GM23338 (cell line): ENCODE measurements around the gene DLGAP4. TPM values are rescaled to one million over a fixed set of nuclear protein-coding genes. Genes with fewer than 3 reads are reported as not detected.
A peak's percentile ranks its signal among the peaks of the same experiment; 100 is the strongest.

Source experiments
- ATAC-seq: fragments of 200-7000 bp; cut with Tn5 transposase; 3 replicates; pipeline ENCODE4 v1.9.1; 2020
- DNase-seq: peaks from one replicate; pipeline ENCODE4 v3.0.0-alpha.2; 2015; ENCODE audit warnings: low spot score
- H2AFZ ChIP-seq: fragments of 200-600 bp; sonication (generic); 2 replicates; pipeline ENCODE4 v1.8.0; 2016; ENCODE audit warnings: antibody characterized with exemption, mild to moderate bottlenecking, moderate library complexity
- H3F3A ChIP-seq: fragments of 200-600 bp; sonication (generic); replicated peaks from 2 replicates; pipeline ENCODE4 v1.8.0; 2017; ENCODE audit warnings: antibody characterized with exemption, mixed run types, low read depth
- H3K27ac ChIP-seq: fragments of 200-600 bp; sonication (generic); 2 replicates; pipeline ENCODE4 v1.6.1; 2016; ENCODE audit warnings: low read depth
- H3K27me3 ChIP-seq: fragments of 200-600 bp; sonication (generic); 2 replicates; pipeline ENCODE4 v1.8.0; 2016; ENCODE audit warnings: mild to moderate bottlenecking, mixed run types, moderate library complexity; ENCODE audit not compliant: insufficient read depth
- H3K36me3 ChIP-seq: fragments of 200-600 bp; sonication (generic); 2 replicates; pipeline ENCODE4 v1.8.0; 2016; ENCODE audit warnings: mild to moderate bottlenecking; ENCODE audit not compliant: insufficient read depth
- H3K4me1 ChIP-seq: fragments of 200-600 bp; sonication (generic); 2 replicates; pipeline ENCODE4 v1.8.0; 2016; ENCODE audit warnings: mild to moderate bottlenecking, moderate library complexity; ENCODE audit not compliant: insufficient read depth
- H3K4me2 ChIP-seq: fragments of 200-600 bp; sonication (generic); 2 replicates; pipeline ENCODE4 v1.7.1; 2017; ENCODE audit warnings: mixed run types
- H3K4me3 ChIP-seq: fragments of 200-600 bp; sonication (generic); 2 replicates; pipeline ENCODE4 v1.6.1; 2016; ENCODE audit warnings: mixed run types
- H3K79me2 ChIP-seq: fragments of 200-600 bp; sonication (generic); replicated peaks from 2 replicates; pipeline ENCODE4 v1.8.0; 2017; ENCODE audit warnings: mild to moderate bottlenecking; ENCODE audit not compliant: insufficient read depth
- H3K9me2 ChIP-seq: fragments of 200-600 bp; sonication (generic); 2 replicates; pipeline ENCODE4 v1.8.0; 2017; ENCODE audit not compliant: insufficient read depth
- H4K20me1 ChIP-seq: fragments of 200-600 bp; sonication (generic); replicated peaks from 2 replicates; pipeline ENCODE4 v1.8.0; 2017; ENCODE audit warnings: mild to moderate bottlenecking; ENCODE audit not compliant: insufficient read depth
- H3K27ac Mint-ChIP-seq: 2 replicates; pipeline ENCODE4 v1.8.0; 2020; ENCODE audit warnings: inconsistent platforms, mild to moderate bottlenecking, moderate library complexity, mixed read lengths
- H3K27me3 Mint-ChIP-seq: 3 replicates; pipeline ENCODE4 v1.8.0; 2022; ENCODE audit warnings: low read depth, mild to moderate bottlenecking, moderate library complexity, mixed read lengths, inconsistent platforms; ENCODE audit not compliant: insufficient read depth, poor library complexity
- H3K36me3 Mint-ChIP-seq: 3 replicates; pipeline ENCODE4 v1.8.0; 2021; ENCODE audit warnings: low read depth, mild to moderate bottlenecking, inconsistent platforms, moderate library complexity, mixed read lengths
- H3K4me1 Mint-ChIP-seq: 3 replicates; pipeline ENCODE4 v1.8.0; 2020; ENCODE audit warnings: mild to moderate bottlenecking, inconsistent platforms, mixed read lengths
- H3K4me3 Mint-ChIP-seq: 3 replicates; pipeline ENCODE4 v1.8.0; 2021; ENCODE audit warnings: moderate library complexity, mild to moderate bottlenecking, inconsistent platforms, mixed read lengths
- H3K9me3 Mint-ChIP-seq: 3 replicates; pipeline ENCODE4 v1.8.0; 2020; ENCODE audit warnings: moderate library complexity, mild to moderate bottlenecking, inconsistent platforms, mixed read lengths
- CREB1 ChIP-seq: fragments of 250-450 bp; sonication (Bioruptor Pico); IDR thresholded peaks from 2 replicates; pipeline ENCODE4 v1.5.0; 2020; ENCODE audit warnings: low read depth, mild to moderate bottlenecking, moderate library complexity
- CTCF ChIP-seq, 2 experiments: fragments of 200-600 bp in 1 of 2; sonication (generic) in 1 of 2; conservative IDR thresholded peaks; 2 replicates each; pipeline versions ENCODE4 v1.5.1 to v1.6.1; 2016 to 2017; ENCODE audit warnings: antibody characterized with exemption in 2 of 2, low read depth in 2 of 2, mild to moderate bottlenecking in 2 of 2, moderate library complexity in 1 of 2
- ETS1 ChIP-seq: IDR thresholded peaks from 2 replicates; pipeline ENCODE4 v1.6.1; 2016; ENCODE audit warnings: antibody characterized with exemption
- EZH2 ChIP-seq: fragments of 200-600 bp; sonication (generic); IDR thresholded peaks from one replicate; pipeline ENCODE4 v1.8.0; 2017; ENCODE audit warnings: antibody characterized with exemption, mild to moderate bottlenecking, low read depth; ENCODE audit not compliant: unreplicated experiment
- EZH2phosphoT487 ChIP-seq: fragments of 200-600 bp; sonication (generic); IDR thresholded peaks from one replicate; pipeline ENCODE4 v1.8.1; 2018; ENCODE audit warnings: antibody characterized with exemption; ENCODE audit not compliant: unreplicated experiment
- JUNB ChIP-seq: IDR thresholded peaks from one replicate; pipeline ENCODE4 v1.6.1; 2016; ENCODE audit warnings: antibody characterized with exemption; ENCODE audit not compliant: unreplicated experiment
- NANOG ChIP-seq: IDR thresholded peaks from 2 replicates; pipeline ENCODE4 v1.6.1; 2016; ENCODE audit warnings: antibody characterized with exemption, borderline replicate concordance
- POLR2AphosphoS5 ChIP-seq: IDR thresholded peaks from 2 replicates; pipeline ENCODE4 v1.6.1; 2016; ENCODE audit warnings: antibody characterized with exemption, low read depth
- STAT1 ChIP-seq: IDR thresholded peaks from one replicate; pipeline ENCODE4 v1.6.1; 2016; ENCODE audit warnings: antibody characterized with exemption; ENCODE audit not compliant: unreplicated experiment
- ZNF114 ChIP-seq: fragments of 250-450 bp; sonication (Bioruptor Pico); IDR thresholded peaks from 2 replicates; pipeline ENCODE4 v1.5.0; 2020; ENCODE audit warnings: mild to moderate bottlenecking, moderate library complexity
- ZNF331 ChIP-seq: fragments of 250-450 bp; sonication (Bioruptor Pico); IDR thresholded peaks from 2 replicates; pipeline ENCODE4 v1.5.0; 2020; ENCODE audit warnings: low read depth, mild to moderate bottlenecking, moderate library complexity
- polyA plus RNA-seq: library from polyadenylated mRNA; unstranded; fragments of >200 nt; fragmentation: Nextera tagmentation; extraction: Ambion mirVana; gene quantifications from 2 replicates; pipeline ENCODE4 v1.2.1, GENCODE V29; 2016
- total RNA-seq: library from RNA; depleted of rRNA; stranded (reverse); fragments of >200 nt; shearing (Covaris generic); gene quantifications from 2 replicates; pipeline ENCODE4 v1.2.3, GENCODE V29; 2014
- TF ChIP-seq, protein P1 (sequence below): IDR thresholded peaks from one replicate; pipeline ENCODE4 v1.6.1; 2018; ENCODE audit warnings: antibody characterized with exemption; ENCODE audit not compliant: unreplicated experiment
- TF ChIP-seq, protein P2 (sequence below): fragments of 250-450 bp; sonication (Bioruptor Pico); IDR thresholded peaks from 2 replicates; pipeline ENCODE4 v1.5.0; 2020; ENCODE audit warnings: mild to moderate bottlenecking, moderate library complexity

Gene DLGAP4
- total and polyA plus RNA-seq, 2 experiments from 2014 or later, result 46.1 to 52.2 TPM

DNA sequence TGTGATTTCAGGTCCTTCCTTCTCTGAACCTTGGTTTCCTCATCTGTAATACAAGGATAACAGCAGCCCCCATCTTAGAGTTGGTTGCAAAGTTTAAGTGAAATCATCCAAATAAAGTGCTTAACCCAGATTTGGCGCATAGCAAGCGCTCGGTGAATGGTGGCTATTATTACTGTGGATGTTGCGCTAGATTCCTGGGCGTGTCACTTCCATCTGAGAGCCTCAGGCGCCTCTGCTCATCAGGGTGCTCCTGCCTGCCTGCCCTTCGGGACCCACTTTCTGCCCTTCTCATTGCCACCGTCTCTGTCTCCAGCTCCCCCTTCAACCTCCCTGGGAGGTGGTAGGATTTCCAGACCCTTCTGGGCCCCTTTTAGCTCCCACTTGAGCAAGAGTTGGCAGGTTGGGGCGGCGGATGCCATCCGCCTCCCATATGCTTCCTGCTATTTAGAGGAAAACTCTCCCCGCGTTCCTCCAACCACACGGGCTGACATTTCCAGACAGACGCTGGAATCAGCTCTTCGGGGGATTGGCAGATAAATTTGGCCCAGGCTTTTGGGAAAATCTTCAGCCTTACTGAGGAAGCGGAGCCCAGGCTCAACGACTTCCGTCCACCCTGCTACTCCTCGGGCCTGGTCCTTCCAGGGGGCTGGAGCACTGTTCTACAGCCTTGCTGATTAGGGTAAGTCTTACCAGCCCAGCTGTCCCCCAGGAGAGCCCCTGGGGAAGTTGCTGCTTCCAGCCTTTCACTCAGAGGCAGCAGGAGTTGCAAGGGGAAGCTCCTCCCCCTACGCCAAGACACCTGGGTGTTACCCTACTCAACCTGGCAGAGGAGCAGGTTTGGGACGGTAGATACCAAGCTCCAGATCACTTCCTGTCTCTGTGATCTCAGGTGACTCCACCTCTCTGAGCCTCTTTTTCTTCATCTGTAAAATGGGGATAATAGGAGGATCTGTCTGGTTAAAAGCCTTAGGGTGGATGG, 71.5 kb downstream of the DLGAP4 start:
- H3F3A ChIP-seq, result no peaks in the 10 kb centered on the region
- no peaks in the 10 kb centered on the region for H3K27me3 ChIP-seq
- TF ChIP-seq JUNB (no peak), EZH2 (no peak), CREB1 (no peak), ZNF331 (CRISPR knock-in tag) (no peak), ETS1 (no peak), ZNF114 (CRISPR knock-in tag) (no peak), NANOG (no peak), EZH2phosphoT487 (no peak), CTCF (conservative IDR thresholded peaks at IDR 0.05; ENCODE audit: low read depth in 2 of 2) (no peak), POLR2AphosphoS5 (no peak), STAT1 (no peak)
- TF ChIP-seq, protein P1, sequence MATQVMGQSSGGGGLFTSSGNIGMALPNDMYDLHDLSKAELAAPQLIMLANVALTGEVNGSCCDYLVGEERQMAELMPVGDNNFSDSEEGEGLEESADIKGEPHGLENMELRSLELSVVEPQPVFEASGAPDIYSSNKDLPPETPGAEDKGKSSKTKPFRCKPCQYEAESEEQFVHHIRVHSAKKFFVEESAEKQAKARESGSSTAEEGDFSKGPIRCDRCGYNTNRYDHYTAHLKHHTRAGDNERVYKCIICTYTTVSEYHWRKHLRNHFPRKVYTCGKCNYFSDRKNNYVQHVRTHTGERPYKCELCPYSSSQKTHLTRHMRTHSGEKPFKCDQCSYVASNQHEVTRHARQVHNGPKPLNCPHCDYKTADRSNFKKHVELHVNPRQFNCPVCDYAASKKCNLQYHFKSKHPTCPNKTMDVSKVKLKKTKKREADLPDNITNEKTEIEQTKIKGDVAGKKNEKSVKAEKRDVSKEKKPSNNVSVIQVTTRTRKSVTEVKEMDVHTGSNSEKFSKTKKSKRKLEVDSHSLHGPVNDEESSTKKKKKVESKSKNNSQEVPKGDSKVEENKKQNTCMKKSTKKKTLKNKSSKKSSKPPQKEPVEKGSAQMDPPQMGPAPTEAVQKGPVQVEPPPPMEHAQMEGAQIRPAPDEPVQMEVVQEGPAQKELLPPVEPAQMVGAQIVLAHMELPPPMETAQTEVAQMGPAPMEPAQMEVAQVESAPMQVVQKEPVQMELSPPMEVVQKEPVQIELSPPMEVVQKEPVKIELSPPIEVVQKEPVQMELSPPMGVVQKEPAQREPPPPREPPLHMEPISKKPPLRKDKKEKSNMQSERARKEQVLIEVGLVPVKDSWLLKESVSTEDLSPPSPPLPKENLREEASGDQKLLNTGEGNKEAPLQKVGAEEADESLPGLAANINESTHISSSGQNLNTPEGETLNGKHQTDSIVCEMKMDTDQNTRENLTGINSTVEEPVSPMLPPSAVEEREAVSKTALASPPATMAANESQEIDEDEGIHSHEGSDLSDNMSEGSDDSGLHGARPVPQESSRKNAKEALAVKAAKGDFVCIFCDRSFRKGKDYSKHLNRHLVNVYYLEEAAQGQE, result no peak
- TF ChIP-seq, protein P2, sequence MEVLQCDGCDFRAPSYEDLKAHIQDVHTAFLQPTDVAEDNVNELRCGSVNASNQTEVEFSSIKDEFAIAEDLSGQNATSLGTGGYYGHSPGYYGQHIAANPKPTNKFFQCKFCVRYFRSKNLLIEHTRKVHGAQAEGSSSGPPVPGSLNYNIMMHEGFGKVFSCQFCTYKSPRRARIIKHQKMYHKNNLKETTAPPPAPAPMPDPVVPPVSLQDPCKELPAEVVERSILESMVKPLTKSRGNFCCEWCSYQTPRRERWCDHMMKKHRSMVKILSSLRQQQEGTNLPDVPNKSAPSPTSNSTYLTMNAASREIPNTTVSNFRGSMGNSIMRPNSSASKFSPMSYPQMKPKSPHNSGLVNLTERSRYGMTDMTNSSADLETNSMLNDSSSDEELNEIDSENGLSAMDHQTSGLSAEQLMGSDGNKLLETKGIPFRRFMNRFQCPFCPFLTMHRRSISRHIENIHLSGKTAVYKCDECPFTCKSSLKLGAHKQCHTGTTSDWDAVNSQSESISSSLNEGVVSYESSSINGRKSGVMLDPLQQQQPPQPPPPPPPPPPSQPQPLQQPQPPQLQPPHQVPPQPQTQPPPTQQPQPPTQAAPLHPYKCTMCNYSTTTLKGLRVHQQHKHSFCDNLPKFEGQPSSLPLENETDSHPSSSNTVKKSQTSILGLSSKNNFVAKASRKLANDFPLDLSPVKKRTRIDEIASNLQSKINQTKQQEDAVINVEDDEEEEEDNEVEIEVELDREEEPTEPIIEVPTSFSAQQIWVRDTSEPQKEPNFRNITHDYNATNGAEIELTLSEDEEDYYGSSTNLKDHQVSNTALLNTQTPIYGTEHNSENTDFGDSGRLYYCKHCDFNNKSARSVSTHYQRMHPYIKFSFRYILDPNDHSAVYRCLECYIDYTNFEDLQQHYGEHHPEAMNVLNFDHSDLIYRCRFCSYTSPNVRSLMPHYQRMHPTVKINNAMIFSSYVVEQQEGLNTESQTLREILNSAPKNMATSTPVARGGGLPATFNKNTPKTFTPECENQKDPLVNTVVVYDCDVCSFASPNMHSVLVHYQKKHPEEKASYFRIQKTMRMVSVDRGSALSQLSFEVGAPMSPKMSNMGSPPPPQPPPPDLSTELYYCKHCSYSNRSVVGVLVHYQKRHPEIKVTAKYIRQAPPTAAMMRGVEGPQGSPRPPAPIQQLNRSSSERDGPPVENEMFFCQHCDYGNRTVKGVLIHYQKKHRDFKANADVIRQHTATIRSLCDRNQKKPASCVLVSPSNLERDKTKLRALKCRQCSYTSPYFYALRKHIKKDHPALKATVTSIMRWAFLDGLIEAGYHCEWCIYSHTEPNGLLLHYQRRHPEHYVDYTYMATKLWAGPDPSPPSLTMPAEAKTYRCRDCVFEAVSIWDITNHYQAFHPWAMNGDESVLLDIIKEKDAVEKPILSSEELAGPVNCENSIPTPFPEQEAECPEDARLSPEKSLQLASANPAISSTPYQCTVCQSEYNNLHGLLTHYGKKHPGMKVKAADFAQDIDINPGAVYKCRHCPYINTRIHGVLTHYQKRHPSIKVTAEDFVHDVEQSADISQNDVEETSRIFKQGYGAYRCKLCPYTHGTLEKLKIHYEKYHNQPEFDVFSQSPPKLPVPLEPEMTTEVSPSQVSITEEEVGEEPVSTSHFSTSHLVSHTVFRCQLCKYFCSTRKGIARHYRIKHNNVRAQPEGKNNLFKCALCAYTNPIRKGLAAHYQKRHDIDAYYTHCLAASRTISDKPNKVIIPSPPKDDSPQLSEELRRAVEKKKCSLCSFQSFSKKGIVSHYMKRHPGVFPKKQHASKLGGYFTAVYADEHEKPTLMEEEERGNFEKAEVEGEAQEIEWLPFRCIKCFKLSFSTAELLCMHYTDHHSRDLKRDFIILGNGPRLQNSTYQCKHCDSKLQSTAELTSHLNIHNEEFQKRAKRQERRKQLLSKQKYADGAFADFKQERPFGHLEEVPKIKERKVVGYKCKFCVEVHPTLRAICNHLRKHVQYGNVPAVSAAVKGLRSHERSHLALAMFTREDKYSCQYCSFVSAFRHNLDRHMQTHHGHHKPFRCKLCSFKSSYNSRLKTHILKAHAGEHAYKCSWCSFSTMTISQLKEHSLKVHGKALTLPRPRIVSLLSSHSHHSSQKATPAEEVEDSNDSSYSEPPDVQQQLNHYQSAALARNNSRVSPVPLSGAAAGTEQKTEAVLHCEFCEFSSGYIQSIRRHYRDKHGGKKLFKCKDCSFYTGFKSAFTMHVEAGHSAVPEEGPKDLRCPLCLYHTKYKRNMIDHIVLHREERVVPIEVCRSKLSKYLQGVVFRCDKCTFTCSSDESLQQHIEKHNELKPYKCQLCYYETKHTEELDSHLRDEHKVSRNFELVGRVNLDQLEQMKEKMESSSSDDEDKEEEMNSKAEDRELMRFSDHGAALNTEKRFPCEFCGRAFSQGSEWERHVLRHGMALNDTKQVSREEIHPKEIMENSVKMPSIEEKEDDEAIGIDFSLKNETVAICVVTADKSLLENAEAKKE, result no peak
- DNase-seq (peak; percentile 45), ATAC-seq (peak; percentile 80)
- H4K20me1 ChIP-seq, result no peaks in the 10 kb centered on the region
- H2AFZ ChIP-seq, result no peak overlapping the region
- H3K4me2 ChIP-seq, result no peak overlapping the region
- H3K36me3 ChIP-seq, result no peaks in the 10 kb centered on the region
- Mint-ChIP-seq H3K27ac (no peak overlapping the region), H3K27me3 (peaks cover 4% of the 10 kb centered on the region), H3K9me3 (no peaks in the 10 kb centered on the region), H3K36me3 (no peaks in the 10 kb centered on the region), H3K4me1 (peaks cover 4% of the 10 kb centered on the region; the same call in 2 of the 3 replicates), H3K4me3 (no peak overlapping the region)
- H3K27ac ChIP-seq, result no peak overlapping the region
- H3K4me1 ChIP-seq, result no peaks in the 10 kb centered on the region
- H3K9me2 ChIP-seq, result no peaks in the 10 kb centered on the region
- no peak overlapping the region for H3K4me3 ChIP-seq
- no peaks in the 10 kb centered on the region for H3K79me2 ChIP-seq
